22Rv1 (cell line): ENCODE measurements around the gene ATP1A1.

ENCODE experiments used
- CTCF ChIP-seq: fragments of 450-650 bp; IDR thresholded peaks from 2 replicates; pipeline ENCODE4 v1.5.1; 2017; ENCODE audit warnings: mild to moderate bottlenecking
- ZFX ChIP-seq: fragments of 450-650 bp; IDR thresholded peaks from 2 replicates; pipeline ENCODE4 v1.6.1; 2017; ENCODE audit warnings: antibody characterized with exemption, borderline replicate concordance

GRCh38 chr1:116328671-116329070, 44.4 kb upstream of the ATP1A1 start:
- TF ChIP-seq CTCF (no peak), ZFX (no peak)
